Peyer's patch (tissue), 4 donors: ENCODE measurements around the gene ACD.

Experiments
- POLR2A ChIP-seq, 2 donors: fragments of 450-650 bp; IDR thresholded peaks; one replicate each; pipeline ENCODE4 v1.5.1; 2017; ENCODE audit warnings: antibody characterized with exemption in 2 of 2, mild to moderate bottlenecking in 2 of 2, moderate library complexity in 2 of 2
- TF ChIP-seq, protein P1 (sequence below), 6 experiments: fragments of 450-650 bp in 4 of 6; fragments of 200-600 bp in 2 of 6; sonication (generic) in 1 of 6; IDR thresholded peaks; one replicate each; pipeline ENCODE4 v1.5.1; 2017 to 2019; ENCODE audit warnings: antibody characterized with exemption in 6 of 6, mild to moderate bottlenecking in 3 of 6, moderate library complexity in 1 of 6

- TF ChIP-seq, protein P1, sequence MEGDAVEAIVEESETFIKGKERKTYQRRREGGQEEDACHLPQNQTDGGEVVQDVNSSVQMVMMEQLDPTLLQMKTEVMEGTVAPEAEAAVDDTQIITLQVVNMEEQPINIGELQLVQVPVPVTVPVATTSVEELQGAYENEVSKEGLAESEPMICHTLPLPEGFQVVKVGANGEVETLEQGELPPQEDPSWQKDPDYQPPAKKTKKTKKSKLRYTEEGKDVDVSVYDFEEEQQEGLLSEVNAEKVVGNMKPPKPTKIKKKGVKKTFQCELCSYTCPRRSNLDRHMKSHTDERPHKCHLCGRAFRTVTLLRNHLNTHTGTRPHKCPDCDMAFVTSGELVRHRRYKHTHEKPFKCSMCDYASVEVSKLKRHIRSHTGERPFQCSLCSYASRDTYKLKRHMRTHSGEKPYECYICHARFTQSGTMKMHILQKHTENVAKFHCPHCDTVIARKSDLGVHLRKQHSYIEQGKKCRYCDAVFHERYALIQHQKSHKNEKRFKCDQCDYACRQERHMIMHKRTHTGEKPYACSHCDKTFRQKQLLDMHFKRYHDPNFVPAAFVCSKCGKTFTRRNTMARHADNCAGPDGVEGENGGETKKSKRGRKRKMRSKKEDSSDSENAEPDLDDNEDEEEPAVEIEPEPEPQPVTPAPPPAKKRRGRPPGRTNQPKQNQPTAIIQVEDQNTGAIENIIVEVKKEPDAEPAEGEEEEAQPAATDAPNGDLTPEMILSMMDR (IDR thresholded peaks at IDR 0.05), result no peak
- no peak for TF ChIP-seq POLR2A (IDR thresholded peaks at IDR 0.05)
These were observed 17.7 kb upstream of the ACD start for GRCh38 chr16:67677712-67678111.
